A673 (cell line): Measurements from ENCODE around the gene DIP2B. TPM values are rescaled to one million over a fixed set of nuclear protein-coding genes. Genes with fewer than 3 reads are reported as not detected.
"Not testable (repeated sequence)": the region's sequence is repeated elsewhere in the genome, so short reads cannot be mapped to it uniquely, and the experiment has no call there.

Source experiments
- BruUV-seq: library from RNA; stranded (reverse); fragments of 400-500 nt; replicated peaks from 2 replicates; lab custom pipeline; 2021; lab: Mats Ljungman, UMichigan
- CTCF ChIA-PET: fragments of 300-600 bp; sonication (Branson Sonifier 250); formaldehyde crosslinking; loops from one replicate; lab custom pipeline; 2022; ENCODE audit warnings: antibody characterized with exemption; lab: Charles Lee
- POLR2A ChIA-PET: fragments of 300-600 bp; sonication (Branson Sonifier 250); formaldehyde crosslinking; loops from one replicate; lab custom pipeline; 2022; ENCODE audit warnings: antibody characterized with exemption; ENCODE audit not compliant: low non-redundant PET; lab: Charles Lee
- DNase-seq: peaks from one replicate; pipeline ENCODE4 v3.0.0-alpha.2; 2015; ENCODE audit warnings: low spot score
- H3K27ac ChIP-seq: fragments of 200-600 bp; sonication (generic); 2 replicates; pipeline ENCODE4 v1.5.1; 2016; ENCODE audit warnings: mixed run types, low read depth, mild to moderate bottlenecking, mixed read lengths, antibody characterized with exemption, low read length; ENCODE audit not compliant: poor library complexity, severe bottlenecking
- H3K27me3 ChIP-seq: fragments of 200-600 bp; sonication (generic); replicated peaks from 2 replicates; pipeline ENCODE4 v1.6.1; 2017; ENCODE audit warnings: mixed run types, low read depth, mild to moderate bottlenecking, mixed read lengths, antibody characterized with exemption, low read length; ENCODE audit not compliant: insufficient read depth, poor library complexity
- H3K36me3 ChIP-seq: fragments of 200-600 bp; sonication (generic); 2 replicates; pipeline ENCODE4 v1.6.1; 2016; ENCODE audit warnings: mixed run types, mild to moderate bottlenecking, mixed read lengths, antibody characterized with exemption, low read length; ENCODE audit not compliant: insufficient read depth, poor library complexity, severe bottlenecking
- H3K4me1 ChIP-seq: fragments of 200-600 bp; sonication (generic); 2 replicates; pipeline ENCODE4 v1.6.1; 2017; ENCODE audit warnings: mixed run types, mild to moderate bottlenecking, mixed read lengths, antibody characterized with exemption, low read length; ENCODE audit not compliant: insufficient read depth, poor library complexity, severe bottlenecking
- H3K4me3 ChIP-seq: fragments of 200-600 bp; sonication (generic); 2 replicates; pipeline ENCODE4 v1.5.1; 2016; ENCODE audit warnings: low read depth, mixed run types, mild to moderate bottlenecking, mixed read lengths, low read length; ENCODE audit not compliant: poor library complexity, severe bottlenecking
- H3K9me3 ChIP-seq: fragments of 200-600 bp; sonication (generic); 2 replicates; pipeline ENCODE4 v1.6.1; 2016; ENCODE audit warnings: mixed run types, low read depth, mild to moderate bottlenecking, mixed read lengths, antibody characterized with exemption, low read length; ENCODE audit not compliant: poor library complexity, severe bottlenecking
- CTCF ChIP-seq: fragments of 300-800, 200-600 bp; sonication (generic); conservative IDR thresholded peaks from 2 replicates; pipeline ENCODE4 v1.5.1; 2017; ENCODE audit warnings: low read depth, mild to moderate bottlenecking, antibody characterized with exemption, low read length, moderate library complexity, mixed read lengths
- EZH2 ChIP-seq: fragments of 200-600 bp; sonication (generic); IDR thresholded peaks from 2 replicates; pipeline ENCODE4 v1.6.1; 2017; ENCODE audit warnings: borderline replicate concordance, low read depth, mild to moderate bottlenecking, mixed read lengths, antibody characterized with exemption, low read length; ENCODE audit not compliant: poor library complexity, severe bottlenecking
- intact Hi-C: fragments of 100-400 bp; cut with micrococcal nuclease; formaldehyde crosslinking; loops from one replicate; pipeline ENCODE4 v1.10.0; 2022; ENCODE audit not compliant: unreplicated experiment
- total RNA-seq: library from RNA; stranded (reverse); gene quantifications from 2 replicates; pipeline ENCODE4 v1.2.3, GENCODE V29; 2021

DIP2B gene
- total RNA-seq, 1 experiment from 2014 or later: 40.5 TPM

- H3K36me3 ChIP-seq: peaks cover 3% of the 10 kb centered on the region
- TF ChIP-seq EZH2 (no peak), CTCF (no peak)
- no TSS peak for BruUV-seq
- intact Hi-C loops: no loop called here
- CTCF ChIA-PET: no interaction called here
- no peak for DNase-seq
- POLR2A ChIA-PET: no interaction called here
- H3K4me1 ChIP-seq: no peaks in the 10 kb centered on the region
- H3K27me3 ChIP-seq: no peaks in the 10 kb centered on the region
- H3K4me3 ChIP-seq: no peak overlapping the region
- no peak overlapping the region for H3K27ac ChIP-seq
- no peaks in the 10 kb centered on the region for H3K9me3 ChIP-seq
Observed at GRCh38 chr12:50483488-50483887, 21.3 kb upstream of the DIP2B start.

GRCh38 chr12:50488801-50489200 lies 16.0 kb upstream of the DIP2B start:
- TF ChIP-seq EZH2: no peak
- no peak for TF ChIP-seq CTCF
- Histone ChIP-seq H3K4me1 (no peaks in the 10 kb centered on the region), H3K4me3 (no peak overlapping the region), H3K27ac (no peak overlapping the region), H3K27me3 (no peaks in the 10 kb centered on the region), H3K9me3 (no peaks in the 10 kb centered on the region), H3K36me3 (no peaks in the 10 kb centered on the region)
- ChIA-PET POLR2A (no interaction called here), CTCF (no interaction called here)
- no TSS peak for BruUV-seq
- intact Hi-C loops: no loop called here
- no peak for DNase-seq

- H3K4me1 ChIP-seq, H3K27ac ChIP-seq, H3K36me3 ChIP-seq, DNase-seq, H3K27me3 ChIP-seq, H3K4me3 ChIP-seq, intact Hi-C loops, BruUV-seq, POLR2A ChIA-PET, CTCF ChIA-PET: not testable (repeated sequence)
- peaks cover 13% of the 10 kb centered on the region for H3K9me3 ChIP-seq
Observed at GRCh38 chr12:50498119-50498518, 6.7 kb upstream of the DIP2B start.

- H3K27me3 ChIP-seq: no peaks in the 10 kb centered on the region
Observed at GRCh38 chr12:50505675-50506530, 1.1 kb downstream of the DIP2B start.

More at GRCh38 chr12:50505675-50506530, 1.1 kb downstream of the DIP2B start:
- peak; percentile 21 for DNase-seq
- no peak for TF ChIP-seq EZH2
- TF ChIP-seq CTCF: no peak
- BruUV-seq: TSS peak; percentile 40
- Histone ChIP-seq H3K4me3 (peak overlapping the region; percentile 74), H3K9me3 (no peaks in the 10 kb centered on the region), H3K27ac (peak overlapping the region; percentile 93), H3K36me3 (no peaks in the 10 kb centered on the region), H3K4me1 (peaks cover 39% of the 10 kb centered on the region)
- ChIA-PET CTCF (interaction anchor here (1.5 to 1.8 kb wide), 2 partner anchors 132 to 159 kb away, joined by 7 to 14 read pairs; no protein-coding TSS in a partner anchor), POLR2A (no interaction called here)
- intact Hi-C loops: loop anchor here (1.0 to 10.0 kb wide), 3 partner anchors 131 to 519 kb away; partner anchors contain the start of gene SLC11A2
